RKO (cell line): ENCODE measurements around the gene SDHAF1.
"Not testable (repeated sequence)": the region's sequence is repeated elsewhere in the genome, so short reads cannot be mapped to it uniquely, and the experiment has no call there.

Experiments used
- DNase-seq: peaks from one replicate; pipeline ENCODE4 v3.0.0-alpha.2; 2016; ENCODE audit warnings: low spot score

Gene SDHAF1

DNA sequence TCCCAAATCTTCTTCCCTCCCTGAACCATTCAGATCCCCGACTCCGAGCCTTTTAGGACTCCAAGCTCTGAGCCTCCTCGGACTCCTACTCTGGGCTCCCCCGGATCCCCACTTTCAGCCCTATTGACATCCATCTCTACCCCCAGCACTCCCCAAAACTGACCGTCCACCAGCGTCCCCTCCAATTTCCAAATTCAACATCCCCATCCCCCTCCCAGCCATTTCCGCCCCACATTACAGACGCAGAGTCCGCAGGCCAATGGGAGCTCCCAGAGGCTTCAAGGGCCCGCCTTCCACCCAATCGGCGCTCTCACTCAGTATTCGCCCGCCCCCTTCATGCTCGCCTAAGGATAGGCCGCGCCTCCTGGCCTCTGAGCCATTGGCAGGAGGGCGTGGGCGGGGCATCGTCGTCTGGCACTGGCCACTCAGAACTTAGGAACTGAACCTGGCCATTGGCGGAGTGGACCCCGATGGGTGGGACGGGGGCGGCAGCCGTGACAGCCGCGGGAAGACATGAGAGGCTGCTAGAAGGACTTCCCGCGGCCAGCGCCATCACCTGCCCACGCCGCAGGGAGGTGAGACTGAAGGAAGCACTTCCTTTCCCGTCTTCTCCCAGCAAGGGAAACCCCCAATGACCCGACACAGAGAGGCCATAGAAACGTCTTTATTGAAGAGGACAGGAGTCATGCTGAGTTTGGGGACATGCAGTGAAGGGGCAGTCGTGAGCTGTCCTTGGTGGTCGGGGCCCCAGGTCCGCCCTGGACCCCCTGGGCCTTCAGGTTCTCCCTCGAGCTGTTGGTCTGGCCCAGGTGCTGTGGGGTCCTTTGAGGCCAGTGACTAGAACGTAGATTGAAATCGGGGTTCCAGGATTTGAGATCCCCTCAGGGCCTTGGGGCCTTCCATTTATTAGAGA is 19.3 kb downstream of the SDHAF1 start, which contains the start of gene ALKBH6:
Gene ALKBH6 (minus strand): TSS at position 202 of the 913 bp plus-strand sequence. CDS start 816 bp downstream, outside the sequence.
- peak; percentile 99 for DNase-seq

DNA sequence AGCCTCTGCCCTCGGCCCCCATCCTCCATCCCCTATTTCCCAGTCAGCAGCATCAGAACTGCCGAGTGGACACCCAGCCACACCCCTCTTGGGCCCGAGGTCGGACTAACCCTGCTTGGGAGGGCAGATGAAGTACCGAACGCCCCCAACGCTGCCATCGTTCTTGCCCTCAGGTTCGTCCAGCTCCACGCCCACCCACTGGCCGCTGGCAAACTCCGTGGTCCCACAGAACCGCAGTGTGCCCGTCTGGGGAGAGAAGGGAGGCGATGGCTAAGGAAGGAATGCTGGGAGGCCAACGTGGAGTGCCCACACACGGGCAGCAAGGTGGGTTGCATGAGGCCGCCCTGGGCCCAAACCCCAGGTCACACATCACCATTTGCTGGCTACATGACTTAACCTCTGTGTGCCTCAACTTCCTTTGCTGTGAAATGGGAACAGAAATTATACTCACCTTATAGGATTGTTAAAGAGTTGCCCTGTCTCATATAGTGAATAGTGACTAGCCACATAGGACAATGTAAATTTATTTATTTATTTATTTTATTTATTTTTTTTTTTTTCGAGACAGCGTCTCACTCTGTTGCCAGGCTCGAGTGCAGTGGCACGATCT is 24.2 kb downstream of the SDHAF1 start:
- DNase-seq: no peak

DNA sequence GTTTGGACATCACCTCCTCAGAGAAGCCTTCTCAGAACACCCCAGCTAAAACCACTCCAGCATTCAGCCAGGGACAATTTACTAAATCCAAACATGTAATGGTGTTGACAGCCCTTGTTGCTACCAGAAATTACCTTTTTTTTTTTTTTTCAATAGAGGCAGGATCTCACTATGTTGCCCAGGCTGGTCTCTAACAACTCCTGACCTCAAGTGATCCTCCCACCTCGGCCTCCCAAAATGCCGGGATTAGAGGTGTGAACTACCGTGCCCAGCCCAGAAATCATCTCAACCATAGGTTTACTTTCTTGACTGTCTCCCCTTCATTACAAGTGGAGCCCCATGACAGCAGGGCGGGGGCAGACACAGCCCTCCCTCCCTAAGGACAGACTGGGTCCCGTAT is 28.4 kb downstream of the SDHAF1 start:
- DNase-seq: no peak

DNA sequence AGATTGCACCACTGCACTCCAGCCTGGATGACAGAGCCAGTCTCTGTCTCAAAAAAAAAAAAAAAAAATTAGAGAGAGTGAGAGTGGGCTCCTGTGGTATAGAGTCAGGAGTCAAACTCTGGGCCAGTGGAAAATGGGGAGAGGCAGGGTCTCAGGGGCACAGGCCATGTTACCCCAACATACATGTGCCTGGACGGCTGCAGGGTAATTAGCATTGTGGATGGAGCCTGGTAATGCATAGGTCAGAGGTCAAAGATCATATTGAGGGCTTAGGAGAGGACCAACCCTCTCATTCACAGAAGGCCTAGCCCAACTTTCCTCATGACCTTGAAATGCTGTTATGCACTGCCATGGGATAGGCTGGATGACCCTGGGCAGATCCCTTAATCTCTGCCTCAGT is 30.6 kb downstream of the SDHAF1 start:
- no peak for DNase-seq

DNA sequence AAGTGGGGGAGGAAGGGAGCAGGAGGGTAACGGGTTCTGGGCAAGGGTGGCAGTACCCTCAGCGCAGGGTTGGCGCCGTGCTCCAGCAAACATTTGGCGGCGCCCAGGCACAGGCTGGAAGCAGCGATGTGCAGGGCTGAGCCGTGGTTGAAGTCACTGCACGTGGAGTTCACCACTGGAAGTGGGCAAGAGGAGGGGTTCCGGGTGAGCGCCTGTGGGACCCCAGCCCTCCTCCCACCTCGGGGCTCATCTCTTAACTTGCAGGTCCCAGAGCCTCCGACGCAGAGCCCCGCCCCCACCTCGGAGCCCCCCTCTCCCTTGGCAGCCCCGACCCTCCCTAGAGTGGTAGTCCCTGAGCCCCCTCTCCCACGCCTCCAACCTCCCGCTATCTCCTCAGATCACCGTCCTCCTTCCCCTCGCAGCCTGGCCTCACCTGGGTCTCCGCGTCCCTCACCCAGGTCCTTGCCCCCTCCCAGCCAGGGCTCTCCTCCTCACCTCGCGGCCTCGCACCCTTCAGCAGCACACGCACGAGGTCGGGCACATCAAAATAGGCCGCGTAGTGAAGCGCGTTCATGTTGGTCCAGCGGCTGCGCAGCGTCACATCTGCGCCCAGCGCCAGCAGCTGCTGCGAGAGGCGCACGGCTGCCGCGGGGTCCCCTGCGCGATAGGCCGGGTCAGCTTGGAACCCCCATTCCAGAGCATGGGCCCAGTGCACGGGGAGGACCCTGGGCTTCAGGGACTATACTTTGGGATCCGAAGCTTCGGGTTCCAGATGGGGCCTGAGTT is 31.3 kb downstream of the SDHAF1 start:
- DNase-seq: no peak

DNA sequence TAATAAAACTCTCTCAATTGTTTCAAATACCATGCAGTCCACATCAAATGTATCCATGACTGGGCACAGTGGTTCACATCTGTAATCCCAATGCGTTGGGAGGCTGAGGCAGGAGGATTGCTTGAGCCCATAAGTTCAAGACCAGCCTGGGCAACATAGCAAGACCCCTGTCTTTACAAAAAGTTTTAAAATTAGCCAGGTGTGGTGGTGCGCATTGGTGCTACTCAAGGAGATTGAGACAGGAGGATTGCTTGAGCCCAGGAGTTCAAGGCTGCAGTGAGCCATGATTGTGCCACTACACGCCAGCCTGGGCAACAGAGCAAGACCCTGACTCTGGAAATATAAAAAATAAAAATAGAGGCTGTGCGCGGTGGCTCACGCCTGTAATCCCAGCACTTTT is 32.7 kb downstream of the SDHAF1 start:
- DNase-seq: no peak

DNA sequence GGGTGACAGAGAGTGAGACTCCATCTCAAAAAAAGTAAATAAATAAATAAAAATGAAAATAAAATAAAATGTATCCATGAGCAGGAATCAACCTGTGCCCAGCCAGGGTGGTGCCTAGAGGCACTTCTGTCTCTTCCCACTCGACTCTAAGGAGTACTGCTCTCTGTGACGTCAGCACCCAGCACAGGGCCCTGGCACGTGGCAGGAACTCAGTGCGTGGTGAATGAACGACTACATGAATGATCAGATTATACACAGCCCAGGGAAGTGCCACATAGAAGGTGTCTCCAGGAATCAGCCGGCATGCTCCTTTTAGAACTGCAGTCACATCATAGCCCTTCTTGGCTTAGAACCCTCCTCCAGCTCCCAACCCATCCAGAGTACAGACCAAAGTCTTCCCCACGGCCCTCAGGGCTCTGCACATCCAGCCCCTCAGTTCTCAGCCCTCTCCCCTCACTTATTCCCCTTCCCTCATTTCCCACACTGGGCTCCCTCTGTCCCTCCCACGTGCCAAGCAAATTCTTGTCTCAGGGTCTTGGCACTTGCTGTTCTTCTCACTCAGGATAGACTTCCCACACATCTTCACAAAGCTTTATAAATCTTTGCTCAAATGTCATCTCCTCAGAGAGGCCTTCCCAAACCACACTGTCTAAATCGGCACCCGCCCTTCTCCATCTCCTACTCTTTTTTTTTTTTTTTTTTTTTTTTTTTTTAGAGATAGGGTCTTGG is 33.5 kb downstream of the SDHAF1 start:
- no peak for DNase-seq

DNA sequence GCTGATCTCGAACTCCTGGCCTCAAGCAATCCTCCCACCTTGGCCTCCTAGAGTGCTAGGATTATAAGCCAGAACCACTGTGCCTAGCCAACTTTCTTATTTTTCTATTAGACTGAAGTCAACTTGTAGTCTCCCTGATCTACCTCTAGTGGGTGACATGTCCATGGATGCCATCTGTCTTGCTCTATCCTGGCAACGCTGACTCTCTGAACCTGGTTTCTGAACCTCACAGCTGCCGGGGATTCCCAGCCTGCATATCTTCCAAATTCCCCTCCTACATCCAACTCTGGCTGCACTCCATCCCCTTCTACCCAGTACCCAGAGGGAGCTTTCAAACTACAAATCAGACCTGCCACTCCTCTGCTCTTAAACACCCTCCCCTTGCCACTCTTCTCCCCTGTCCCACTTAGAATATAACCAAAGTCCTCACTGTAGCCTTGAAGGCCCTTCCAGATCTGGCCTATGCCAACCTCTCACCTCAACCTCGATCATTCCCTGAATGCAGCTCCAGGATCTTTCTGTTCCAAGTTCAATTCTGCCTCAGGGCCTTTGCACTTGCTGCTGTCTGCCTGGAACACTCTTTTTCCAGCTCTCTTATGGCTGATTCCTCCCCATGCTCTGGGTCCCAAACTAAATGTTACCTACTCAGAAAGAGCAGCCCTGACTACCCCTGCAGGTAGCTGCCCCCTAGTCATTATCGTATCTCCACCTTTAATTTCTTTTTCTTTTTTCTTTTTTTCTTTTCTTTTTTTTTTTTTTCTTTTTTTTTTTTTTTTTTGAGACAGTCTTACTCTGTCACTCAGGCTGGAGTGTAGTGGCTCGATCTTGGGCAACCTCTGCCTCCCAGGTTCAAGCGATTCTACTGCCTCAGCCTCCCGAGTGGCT is 35.5 kb downstream of the SDHAF1 start:
- DNase-seq: no peak

DNA sequence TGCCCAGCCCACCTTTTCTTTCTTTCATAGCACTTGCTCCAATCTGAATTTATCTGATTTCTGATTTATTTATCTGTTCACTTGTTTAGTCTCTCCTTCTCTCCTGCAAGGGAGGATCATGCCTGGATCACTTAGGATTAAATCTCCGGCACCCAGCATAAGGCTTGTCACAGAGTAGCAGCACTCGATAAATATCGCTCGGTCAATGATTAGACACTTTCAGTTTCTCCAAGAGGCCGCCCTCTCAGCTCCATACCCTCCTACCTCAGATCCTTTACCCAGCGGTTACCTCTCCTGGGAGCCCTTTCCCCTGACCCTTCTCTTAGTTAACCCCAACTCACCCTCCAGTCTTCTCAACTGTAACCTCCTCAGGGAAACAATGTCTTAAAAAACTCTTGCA is 36.3 kb downstream of the SDHAF1 start:
- no peak for DNase-seq

DNA sequence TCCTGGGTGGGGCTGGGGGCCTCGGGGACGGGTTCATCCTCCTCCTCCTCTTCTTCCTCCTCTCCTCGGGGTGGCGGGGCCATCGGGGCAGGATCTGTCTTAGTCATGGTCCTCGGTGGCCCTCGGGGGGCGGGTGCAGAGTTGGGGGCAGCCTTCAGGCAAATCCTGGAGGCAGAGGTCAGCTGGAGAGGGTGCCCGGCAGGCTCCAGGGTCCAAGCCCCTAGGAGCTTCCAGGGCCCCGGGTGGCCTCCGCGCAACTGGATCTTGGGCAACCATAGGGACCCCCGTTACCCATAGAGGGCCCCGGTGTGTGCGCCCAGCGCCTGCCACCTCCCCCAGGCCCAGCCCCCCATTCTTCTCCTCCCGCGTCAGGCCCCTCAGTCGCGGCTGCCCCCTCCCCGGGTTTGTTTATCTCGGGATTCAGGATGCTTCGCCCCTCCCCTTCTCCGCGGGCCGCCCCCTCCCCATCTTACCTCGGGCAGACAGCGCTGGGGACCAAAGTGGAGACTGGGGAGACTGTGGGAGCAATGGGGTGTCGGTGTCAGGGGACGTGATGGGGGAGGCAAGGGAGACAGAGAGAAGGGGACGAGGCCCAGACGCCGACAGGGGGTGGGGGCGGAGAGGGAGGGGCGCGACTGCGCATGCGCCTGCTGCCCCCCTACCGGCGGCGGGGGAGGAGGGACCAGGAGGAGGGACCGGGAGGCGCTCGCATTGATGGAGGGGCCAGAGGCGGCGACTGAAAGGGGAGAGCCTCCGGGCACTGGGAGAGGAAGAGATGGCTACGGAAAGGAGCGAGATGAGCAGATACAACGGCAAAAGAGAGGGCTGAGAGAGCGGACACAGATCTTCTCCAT is 37.5 kb downstream of the SDHAF1 start, which contains the start of gene CLIP3:
Gene CLIP3 (minus strand): TSS at position 623 of the 854 bp plus-strand sequence. CDS start 516 bp downstream, at position 107.
- no peak for DNase-seq

DNA sequence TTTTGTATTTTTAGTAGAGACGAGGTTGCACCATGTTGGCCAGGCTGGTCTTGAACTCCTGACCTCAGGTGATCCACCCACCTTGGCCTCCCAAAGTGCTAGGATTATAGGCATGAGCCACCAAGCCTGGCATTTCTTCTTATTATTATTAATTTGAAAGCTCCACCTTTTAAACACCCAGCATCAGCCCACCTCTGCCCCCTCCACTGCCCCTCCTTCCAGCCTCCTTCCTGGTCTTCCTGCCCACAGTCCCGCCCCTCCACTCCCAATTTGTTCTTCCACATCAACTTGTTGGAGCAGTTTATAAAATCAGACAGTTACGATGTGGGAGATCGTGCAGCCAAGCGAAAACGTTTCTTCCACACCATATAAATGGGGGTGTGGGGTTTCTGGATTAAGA is 45.5 kb downstream of the SDHAF1 start:
- DNase-seq: no peak

DNA sequence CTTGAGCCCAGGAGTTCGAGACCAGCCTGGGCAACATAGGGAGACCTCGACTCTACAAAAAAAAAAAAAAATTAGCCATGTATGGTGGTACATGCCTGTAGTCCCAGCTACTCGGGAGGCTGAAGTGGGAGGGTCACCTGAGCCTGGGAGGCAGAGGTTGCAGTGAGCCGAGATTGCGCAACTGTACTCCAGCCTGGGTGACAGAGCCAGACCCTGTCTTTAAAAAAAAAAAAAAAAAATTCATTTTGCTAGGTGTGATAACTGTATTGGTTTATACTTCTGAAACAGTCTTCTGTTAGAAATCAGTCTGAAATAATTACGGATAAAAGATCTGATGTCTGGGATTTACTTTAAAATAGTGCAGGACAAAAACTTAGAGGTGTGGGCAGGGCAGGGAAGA is 46.1 kb downstream of the SDHAF1 start:
- DNase-seq: not testable (repeated sequence)

DNA sequence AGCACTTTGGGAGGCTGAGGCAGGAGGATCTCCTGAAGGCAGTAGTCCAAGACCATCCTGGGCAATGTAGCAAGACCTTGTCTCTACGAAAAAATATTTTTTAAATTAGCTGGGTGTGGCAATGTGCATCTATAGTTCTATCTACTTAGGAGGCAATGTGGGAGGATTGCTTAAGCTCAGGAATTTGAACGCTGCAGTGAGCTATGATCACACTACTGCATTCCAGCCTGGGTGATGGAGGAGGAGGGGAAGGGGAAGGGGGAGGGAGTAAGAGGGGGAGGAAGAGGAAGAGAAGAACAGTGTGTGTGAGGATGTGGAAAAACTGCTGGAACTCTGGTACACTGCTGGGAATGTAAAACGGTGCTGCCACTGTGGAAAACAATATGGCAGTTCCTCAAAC is 46.8 kb downstream of the SDHAF1 start:
- no peak for DNase-seq

DNA sequence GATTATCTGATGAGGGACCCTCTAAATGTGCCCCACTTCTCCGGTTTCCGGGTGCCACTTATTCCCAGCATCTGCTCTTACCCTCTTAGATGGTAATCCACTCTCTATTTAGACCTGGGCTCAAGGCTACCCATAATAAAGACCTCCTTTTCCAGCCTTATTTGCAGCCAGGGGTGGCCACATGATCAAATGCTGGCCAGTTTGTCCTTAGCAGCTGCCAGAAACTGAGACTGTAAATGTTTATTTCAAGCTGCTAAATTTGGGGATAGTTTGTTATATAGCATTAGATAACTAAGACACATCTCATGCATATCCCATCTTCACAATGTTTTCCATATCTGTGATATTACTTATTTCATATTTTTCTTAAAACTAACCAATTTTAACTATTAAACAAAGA is 49.0 kb downstream of the SDHAF1 start:
- DNase-seq: no peak
